Stimulated activated CD4-positive, alpha-beta T cell treated with anti-CD3 and anti-CD28 coated beads, Interleukin-15, amount 100 ng/mL, for 24 hours (primary cell): ENCODE data around the gene CYP2S1.
"Not testable (repeated sequence)": the region's sequence is repeated elsewhere in the genome, so short reads cannot be mapped to it uniquely, and the experiment has no call there.

Experiments
- DNase-seq: peaks from one replicate; pipeline ENCODE4 v3.0.0-alpha.2; 2020

The CYP2S1 gene, protein sequence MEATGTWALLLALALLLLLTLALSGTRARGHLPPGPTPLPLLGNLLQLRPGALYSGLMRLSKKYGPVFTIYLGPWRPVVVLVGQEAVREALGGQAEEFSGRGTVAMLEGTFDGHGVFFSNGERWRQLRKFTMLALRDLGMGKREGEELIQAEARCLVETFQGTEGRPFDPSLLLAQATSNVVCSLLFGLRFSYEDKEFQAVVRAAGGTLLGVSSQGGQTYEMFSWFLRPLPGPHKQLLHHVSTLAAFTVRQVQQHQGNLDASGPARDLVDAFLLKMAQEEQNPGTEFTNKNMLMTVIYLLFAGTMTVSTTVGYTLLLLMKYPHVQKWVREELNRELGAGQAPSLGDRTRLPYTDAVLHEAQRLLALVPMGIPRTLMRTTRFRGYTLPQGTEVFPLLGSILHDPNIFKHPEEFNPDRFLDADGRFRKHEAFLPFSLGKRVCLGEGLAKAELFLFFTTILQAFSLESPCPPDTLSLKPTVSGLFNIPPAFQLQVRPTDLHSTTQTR

DNA sequence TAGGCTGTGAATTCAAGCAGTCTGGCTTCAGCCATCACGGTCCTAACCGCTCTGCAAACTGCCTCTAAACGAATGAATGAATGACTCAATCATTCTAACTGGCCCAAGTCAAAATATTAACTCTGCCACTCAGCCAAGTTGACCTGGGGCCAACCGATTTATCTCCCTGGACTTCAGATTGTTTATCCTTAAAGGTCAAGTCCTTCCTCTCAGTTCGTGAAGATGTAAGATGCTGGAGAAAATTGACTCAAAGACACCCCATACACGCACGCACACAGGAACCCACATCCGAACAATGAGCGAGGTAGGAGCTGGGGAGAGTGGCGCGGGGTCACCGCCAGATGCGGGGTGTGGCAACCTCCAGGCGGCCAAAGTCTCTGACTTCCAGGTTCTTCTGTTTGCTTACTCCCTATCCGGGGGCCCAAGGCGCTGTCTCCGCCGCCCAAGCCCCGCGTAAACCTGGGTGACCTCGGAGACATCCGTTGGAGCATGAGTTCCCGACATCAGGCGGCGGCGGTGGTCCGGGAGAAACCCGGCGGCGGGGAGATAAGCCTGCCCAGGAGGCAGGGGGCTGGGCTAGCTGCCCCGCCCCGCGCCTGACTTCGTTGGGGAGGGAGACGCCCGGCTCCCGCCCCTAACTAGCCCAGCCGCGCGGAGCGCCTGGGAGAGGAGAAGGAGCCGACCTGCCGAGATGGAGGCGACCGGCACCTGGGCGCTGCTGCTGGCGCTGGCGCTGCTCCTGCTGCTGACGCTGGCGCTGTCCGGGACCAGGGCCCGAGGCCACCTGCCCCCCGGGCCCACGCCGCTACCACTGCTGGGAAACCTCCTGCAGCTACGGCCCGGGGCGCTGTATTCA is at the start of gene CYP2S1:
TSS of gene CYP2S1 (plus strand) at position 646 of the 856 bp plus-strand sequence. CDS start at position 692, 46 bp downstream.
- DNase-seq: peak; percentile 45

DNA sequence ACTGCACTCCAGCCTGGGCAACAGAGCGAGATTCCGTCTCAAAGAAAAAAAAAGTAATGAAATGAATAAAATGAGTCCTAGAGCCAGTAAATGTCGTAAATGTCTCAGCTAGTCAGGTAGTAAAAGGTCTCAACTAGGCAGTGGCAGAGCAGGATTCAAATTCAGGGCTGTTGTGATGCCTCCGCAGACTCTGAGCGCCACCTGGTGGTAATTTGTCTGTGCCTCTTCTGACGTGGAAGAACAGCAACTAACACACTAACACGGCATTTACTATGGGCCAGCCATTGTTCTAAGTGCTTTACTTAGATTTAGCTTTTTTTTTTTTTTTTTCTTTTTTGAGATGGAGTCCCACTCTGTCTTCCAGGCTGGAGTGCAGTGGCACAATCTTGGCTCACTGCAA is 48.6 kb upstream of the CYP2S1 start:
- DNase-seq: peak; percentile 91

DNA sequence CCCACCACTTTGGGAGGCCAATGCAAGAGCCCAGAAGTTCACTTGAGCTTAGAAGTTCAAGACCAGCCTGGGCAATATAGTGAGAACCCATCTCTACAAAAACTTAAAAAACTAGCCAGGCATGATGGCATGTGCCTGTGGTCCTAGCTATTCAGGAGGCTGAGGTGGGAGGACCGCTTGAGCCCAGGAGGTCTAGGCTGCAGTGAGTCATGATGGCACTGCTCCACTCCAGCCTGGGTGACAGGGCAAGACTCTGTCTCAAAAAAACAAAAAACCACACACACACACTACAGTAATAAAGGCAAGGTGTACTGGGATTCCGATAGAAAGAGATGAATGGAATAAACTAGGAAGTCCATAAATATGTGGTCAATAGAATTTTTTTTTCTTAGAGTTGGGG is 43.2 kb upstream of the CYP2S1 start:
- DNase-seq: no peak

DNA sequence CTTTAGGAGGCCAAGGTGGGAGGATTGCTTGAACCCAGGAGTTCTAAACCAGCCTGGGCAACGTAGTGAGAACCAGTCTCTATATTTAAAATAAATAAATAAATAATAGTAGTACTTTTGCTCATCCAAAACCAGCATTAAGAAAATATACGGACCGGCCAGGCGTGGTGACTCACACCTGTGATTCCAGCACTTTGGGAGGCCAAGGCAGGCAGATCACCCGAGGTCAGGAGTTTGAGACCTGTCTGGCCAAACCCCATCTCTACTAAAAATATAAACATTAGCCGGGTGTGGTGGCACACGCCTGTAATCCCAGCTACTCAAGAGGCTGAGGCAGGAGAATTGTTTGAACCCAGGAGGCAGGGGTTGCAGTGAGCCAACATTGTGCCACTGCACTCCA is 42.0 kb upstream of the CYP2S1 start:
- not testable (repeated sequence) for DNase-seq

DNA sequence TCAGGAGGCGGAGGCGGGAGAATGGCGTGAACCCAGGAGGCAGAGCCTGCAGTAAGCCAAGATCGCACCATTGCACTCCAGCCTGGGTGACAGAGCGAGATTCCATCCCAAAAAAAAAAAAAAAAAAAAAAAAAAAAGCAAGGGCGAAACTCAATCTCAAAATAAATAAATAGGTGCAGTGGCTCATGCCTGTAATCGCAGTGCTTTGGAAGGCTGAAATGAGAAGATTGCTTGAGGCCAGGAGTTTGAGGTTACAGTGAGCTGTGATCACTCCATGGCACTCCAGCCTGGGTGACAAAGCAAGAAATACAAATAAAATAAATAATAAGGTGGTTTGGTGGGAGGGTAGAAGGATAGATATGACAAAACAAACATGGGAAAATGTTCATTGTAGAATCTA is 39.0 kb upstream of the CYP2S1 start:
- DNase-seq: no peak

DNA sequence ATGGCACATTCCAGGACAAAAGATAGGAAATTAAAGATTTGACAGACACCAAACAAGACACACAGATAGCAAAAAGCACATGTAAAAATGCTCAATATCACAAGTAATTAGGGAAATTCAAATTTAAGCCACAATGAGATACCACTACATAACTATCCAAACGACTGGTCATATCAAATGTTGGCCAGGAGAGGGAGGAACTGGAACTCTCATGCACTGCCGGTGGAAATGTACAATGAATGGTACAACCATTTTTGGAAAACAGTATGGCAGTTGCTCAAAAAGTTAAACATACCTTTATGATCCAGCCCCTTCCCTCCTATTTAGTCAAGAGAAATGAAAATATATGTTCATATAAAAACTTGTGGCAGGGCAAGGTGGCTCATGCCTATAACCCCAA is 36.8 kb upstream of the CYP2S1 start:
- no peak for DNase-seq

DNA sequence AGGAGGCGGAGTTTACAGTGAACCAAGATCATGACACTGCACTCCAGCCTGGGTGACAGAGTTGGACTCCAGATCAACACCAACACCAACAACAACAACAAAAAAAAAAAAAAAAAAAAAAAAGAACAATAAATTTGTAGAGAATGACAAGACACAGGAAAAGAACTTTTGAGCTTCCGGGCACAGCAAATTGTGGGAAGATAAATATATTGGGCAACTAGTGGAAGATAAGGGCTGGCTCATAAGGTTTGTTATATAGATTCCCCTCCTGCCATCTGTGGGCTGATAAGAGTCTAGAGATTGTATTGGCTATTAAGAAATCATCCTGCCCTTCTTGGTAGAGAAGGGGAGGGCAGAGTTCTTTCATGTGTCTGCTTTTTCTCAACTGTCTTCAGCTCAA is 33.1 kb upstream of the CYP2S1 start:
- no peak for DNase-seq

DNA sequence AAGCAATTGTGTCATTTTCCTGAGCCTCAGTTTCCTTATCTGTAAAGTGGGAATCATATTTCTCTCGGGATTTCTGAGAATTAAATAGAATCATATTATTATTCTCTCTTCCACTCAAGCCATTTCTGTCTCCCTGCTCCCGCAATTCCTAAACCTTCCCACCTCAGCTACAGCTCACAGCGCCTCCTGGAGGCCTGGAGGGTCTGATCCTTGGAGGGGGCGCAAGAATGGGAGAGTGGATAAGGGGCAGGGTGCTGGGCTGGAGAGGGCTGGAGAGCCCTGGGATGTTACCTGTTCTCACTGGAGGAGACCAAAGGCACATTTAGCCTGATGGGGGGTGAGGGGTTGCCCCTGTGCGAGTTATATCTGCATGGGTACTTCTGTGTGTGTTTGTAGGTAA is 31.1 kb upstream of the CYP2S1 start:
- DNase-seq: no peak

DNA sequence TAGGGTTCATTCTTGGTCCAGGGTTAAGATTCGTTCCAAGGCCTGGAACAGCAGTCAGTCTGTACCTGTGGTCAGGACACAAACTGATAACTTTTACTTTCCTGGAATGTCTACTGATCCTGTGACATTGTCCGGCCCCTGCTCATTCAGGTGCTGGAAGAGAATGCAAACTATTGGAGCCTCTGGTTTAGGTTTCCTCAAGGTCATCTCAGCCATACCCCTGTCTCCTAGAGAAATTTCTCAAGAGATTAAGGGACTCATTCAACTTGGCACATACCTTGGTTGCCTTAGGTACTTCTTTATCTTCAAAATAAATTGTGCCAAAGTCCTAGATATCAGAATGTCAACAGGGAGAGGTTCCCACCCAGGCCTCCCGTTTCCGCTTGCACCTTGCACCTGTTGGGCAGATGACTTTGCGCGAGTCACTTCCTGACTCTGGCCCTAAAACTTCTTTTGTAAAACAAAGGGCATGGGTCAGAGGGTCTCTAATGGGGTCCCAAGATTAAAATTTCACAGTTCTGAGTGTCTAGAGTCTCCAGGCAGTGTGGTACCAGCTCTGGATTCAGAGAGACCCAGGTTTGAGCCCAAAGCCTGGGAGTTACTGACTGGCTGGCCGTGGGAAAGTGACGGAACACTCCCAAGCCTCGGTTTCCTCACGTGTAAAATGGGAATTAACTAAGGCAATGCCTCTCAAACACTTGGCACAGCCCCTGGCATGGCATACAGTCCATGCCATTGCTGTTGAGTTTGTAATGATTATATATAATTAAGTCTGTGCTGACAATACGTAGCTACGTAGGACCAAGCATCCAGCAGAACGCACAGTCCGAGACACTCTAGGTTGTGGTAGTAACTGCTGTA is 25.8 kb upstream of the CYP2S1 start:
- DNase-seq: no peak

DNA sequence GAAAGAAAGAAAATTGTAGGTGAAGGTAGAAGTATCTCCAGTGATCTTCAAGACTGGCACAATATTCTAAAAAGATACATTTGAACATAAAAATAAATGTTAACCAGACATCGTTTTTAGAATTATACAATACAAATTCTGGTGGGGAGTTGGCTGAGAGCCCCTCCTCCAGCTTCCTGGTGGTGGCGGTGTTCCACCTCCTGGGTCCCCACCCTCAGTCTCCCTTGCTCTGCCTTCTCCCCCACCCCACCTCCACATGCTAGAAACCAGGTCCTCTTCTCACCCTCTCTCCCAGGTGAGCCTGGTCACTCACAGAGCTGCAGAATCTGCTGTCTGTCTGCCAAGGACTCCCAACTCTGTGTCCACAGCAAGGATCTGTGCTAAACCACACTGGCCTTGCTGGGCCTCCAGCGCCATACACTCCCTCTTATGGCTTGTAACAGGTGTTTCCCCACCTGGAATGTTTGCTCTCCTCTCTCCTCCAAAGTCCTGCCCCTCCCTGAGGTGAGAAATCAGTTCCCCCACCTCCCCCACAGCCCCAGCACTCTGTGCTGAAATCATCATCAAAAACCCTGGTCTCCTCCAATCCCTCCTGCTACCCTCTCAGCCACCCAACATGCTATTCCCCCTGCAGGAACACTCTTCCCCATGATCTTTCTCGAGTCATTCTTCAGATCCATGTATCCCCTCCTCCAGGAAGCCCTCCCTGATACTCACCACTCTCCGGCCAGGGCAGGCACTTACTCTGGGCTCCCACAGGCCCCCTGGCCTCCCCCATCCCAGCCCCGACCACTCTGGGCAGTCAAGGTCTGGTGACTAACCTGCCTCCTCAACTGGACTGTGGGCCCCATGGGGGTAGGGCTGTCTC is 20.5 kb upstream of the CYP2S1 start:
- no peak for DNase-seq

DNA sequence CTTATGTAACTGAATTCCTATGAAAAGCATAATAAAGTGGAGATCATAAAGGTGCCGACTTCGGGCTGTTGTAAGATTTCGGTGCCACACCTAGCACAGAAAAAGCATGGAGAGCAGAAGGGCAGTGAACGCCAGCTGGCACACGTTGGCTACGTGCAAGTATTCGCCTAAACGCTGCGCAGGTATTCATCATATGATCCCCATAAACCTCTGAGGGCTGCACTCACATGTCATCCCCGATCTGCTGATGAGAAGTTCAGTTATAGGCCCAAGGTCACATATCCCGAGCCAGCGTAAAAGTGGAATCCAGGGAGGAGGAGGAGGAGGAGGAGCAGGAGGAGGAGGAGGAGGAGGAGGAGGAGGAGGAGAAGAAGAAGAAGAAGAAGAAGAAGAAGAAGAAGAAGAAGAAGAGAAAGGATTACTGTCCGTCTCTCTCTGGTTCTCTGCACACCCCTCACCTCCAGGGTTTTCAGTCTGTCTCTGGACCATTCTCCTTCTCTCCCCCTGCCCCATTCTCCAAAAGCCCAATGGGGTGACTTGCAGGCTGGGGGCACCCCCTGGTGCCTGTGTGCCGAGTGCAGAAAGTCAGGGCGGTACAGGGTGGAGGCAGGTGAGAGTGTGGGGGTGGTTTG is 18.6 kb upstream of the CYP2S1 start:
- DNase-seq: no peak

DNA sequence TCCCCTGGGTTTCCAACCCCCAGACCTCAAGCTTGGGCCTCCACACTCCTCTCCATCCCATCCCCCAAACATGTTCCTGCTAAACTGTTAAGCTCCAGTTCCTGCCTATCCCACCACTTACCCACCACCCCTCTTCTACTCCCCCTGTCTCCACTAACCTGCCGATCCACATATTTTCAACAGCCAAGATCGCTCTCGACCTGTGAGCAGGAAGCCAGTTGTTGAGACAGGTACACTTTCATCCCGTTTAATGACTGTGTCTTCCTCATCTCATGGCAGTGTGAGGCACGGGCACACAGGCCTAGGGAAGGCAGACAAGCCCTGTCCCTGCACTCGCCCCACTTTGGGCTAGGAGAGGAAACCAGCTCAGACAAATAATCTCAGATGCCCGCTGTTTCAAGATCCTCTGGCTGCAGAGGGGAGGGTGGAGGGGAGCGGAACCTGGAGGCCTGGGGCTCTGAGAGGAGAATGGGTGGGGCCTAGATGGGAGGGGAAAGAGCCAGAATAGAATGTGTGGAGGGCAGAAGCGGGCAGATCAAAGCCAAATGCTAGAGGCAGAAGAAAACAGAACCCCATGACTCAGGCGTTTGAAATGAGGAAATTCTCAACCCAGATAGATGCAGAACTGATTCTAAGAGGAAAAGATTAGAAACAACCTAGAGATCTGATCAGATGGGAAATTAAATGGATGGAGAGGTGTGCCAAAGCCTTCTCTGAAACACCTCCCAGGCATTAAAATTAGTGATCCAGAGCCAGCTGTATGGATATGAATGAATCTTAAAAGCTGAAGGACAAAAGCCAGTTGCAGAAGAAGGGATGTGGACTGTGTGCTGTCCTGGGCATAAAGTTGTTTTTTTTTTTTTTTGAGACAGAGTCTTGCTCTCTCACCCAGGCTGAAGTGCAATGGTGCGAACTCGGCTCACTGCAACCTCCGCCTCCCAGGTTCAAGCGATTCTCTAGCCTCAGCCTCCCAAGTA is 16.9 kb upstream of the CYP2S1 start:
- DNase-seq: peak; percentile 62

DNA sequence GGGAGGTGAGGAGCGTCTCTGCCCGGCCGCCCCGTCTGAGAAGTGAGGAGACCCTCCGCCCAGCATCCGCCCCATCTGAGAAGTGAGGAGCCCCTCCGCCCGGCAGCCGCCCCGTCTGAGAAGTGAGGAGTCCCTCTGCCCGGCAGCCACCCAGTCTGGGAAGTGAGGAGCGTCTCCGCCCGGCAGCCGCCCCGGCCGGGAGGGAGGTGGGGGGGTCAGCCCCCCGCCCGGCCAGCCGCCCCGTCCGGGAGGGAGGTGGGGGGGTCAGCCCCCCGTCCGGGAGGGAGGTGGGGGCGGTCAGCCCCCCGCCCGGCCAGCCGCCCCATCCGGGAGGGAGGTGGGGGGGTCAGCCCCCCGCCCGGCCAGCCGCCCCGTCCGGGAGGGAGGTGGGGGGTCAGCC is 12.8 kb upstream of the CYP2S1 start:
- not testable (repeated sequence) for DNase-seq

DNA sequence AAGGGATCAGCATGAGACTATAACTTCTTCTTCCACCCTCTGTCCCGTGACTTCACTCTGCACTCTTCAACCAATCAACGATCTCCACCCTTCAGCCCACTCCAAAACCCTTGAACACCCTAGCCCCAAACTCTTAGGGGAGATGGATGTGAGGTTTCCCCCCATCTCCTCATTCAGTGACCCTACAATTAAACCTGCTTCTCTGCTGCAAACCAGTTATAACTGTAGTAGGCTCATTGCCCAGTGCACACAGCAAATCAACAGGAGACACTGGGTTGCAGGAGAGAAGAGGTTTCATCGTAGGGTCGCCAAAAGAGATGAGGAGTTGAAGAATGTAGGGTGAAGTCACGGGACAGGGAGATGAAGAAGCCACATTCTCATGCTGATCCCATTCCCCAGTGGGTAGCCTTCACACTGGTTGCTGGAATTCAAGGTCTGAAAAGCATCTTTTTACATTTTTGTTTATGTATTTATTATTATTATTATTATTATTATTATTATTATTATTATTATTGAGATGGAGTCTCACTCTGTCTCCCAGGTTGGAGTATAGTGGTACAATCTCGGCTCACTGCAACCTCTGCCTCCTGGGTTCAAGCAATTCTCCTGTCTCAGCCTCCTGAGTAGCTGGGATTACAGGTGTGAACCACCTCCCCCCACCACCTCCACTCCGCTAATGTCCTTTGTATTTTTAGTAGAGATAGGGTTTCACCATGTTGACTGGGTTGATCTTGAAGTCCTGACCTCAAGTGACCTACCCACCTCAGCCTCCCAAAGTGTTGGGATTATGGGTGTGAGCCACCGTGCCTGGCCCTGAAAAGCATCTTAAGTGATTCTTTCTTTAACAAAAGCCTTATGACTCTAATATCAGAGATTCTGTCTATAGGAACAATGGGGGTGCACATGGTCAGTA is 5.8 kb upstream of the CYP2S1 start:
- no peak for DNase-seq

DNA sequence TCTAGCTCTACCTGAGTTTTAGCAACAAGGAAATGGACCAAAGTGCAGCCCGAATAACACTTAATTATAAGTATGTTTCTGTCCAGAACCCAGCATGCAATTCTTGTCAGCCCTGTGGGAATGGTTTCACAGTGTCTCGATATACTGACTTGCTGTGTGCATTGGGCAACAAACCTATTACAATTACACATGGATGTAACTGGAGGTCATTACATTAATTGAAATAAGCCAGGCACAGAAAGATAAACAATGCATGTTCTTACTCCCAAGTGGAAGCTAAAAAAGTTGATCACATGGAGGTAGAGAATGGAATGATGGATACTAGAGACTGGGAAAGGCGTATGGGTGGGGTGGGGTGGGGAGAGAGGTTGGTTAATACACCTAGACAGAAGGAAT is 5.1 kb upstream of the CYP2S1 start:
- no peak for DNase-seq

DNA sequence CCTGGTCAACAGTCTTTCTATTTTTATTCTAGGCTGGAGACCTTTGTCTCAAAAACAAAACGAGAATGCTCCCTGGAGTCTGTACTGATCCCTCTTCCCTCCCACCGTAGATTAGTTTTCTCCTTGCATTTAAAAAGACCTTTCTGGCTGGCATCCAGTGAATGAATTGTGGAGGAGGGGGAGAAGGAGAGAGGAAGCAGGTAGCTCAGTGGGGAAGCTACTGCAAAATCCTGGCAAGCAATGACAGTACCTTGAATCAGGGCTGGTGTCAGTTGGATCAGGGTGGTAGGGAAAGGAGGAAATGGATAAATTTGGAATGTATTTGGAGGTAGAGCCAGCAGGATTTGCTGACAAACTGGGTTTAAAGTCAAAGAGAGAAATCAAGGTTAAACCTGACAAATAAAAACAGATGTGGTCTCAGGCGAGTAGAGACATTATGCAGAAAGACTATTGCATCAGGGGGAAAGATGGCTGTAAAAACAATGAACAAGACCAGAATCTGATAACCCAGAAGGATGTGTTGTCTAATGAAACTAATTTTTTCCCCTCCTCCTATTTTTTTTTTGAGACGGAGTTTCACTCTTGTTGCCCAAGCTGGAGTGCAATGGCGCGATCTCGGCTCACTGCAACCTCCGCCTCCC is 3.5 kb upstream of the CYP2S1 start:
- no peak for DNase-seq

DNA sequence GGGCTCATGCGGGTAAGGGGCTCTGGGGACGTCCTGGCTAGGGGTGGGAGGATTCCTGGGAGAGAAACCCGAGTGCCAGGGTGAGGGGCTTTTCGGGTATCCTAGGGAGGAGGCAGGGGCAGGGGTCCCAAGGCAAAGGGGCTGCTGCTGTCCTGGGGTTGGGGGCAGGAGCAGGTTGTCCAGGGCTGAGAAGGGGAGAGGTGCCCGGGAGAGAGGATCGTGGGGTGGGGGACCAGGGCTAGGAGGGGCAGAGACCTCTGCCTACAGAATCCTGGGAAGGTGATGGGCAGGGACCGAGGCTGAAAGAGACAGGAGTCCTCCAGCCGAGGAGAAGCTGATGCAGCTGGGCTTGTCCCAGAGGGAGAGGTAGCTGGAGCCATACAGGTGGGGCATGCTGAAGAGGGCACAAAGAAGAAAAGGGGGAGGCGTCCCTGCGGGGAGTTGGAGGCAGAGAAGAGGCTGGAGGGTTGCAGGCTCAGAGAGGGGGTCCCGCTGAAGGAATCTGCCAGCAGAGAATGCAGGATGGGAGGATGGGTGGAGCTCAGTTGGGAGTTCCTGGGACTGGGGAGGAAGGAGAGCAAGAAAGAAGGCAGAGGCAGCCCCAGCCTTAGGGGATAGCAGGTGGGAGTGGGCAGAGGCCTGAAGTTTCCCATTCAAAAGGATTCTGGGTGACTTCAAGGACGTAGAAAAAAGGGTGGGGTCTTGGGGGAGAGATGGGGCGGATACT is 574 bp downstream of the CYP2S1 start:
- no peak for DNase-seq

DNA sequence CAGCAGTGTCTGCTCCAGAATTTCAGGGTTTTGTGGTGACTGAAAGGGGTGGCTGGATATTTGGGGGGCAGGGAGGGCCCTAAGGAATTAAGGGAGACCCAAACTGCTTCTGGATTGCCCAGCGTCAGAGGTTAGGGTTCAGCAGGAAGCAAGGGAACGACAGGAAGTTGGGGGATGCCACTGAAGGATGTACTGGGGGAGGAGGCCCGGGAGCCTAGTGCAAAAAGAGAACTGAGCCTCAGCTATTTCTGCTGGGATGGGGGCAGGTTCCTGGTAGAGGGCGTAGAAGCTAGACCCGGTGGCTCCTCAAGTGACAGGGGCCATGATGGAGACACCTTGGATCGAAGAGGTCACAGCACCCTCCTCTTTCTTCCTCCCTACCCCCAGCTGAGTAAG is 1.1 kb downstream of the CYP2S1 start:
- no peak for DNase-seq
